Thoracic aorta (tissue), 2 donors: Measurements from ENCODE around the gene KLF15. TPM values are rescaled to one million over a fixed set of nuclear protein-coding genes. Genes with fewer than 3 reads are reported as not detected.

ENCODE experiments used
- ATAC-seq: fragments of 150-250 bp; one replicate; pipeline ENCODE4 v1.8.0; 2017; ENCODE audit warnings: low read depth; ENCODE audit not compliant: insufficient number of reproducible peaks, low FRiP score
- DNase-seq: peaks from one replicate; pipeline ENCODE4 v3.0.0-alpha.2; 2020; ENCODE audit warnings: low spot score
- H3K27ac ChIP-seq, 2 donors: fragments of 200-600 bp; sonication (generic); 1 replicate in 1 of 2; 2 replicates in 1 of 2; pipeline ENCODE4 v1.5.1; 2016; ENCODE audit warnings: mild to moderate bottlenecking in 2 of 2, moderate library complexity in 2 of 2
- H3K27me3 ChIP-seq: fragments of 200-600 bp; sonication (generic); replicated peaks from 2 replicates; pipeline ENCODE4 v1.6.0; 2016; ENCODE audit warnings: mild to moderate bottlenecking; ENCODE audit not compliant: insufficient read depth
- H3K36me3 ChIP-seq: fragments of 200-600 bp; sonication (generic); one replicate; pipeline ENCODE4 v1.5.1; 2016
- H3K4me1 ChIP-seq, 2 donors: fragments of 200-600 bp; sonication (generic); 1 replicate in 1 of 2; 2 replicates in 1 of 2; pipeline versions ENCODE4 v1.5.1 to v1.6.0; 2016; ENCODE audit warnings: low read depth in 2 of 2, mild to moderate bottlenecking in 1 of 2; ENCODE audit not compliant: control insufficient read depth in 1 of 2
- H3K4me3 ChIP-seq: fragments of 200-600 bp; sonication (generic); 2 replicates; pipeline ENCODE4 v1.5.1; 2016; ENCODE audit warnings: mild to moderate bottlenecking
- H3K9me3 ChIP-seq: fragments of 200-600 bp; sonication (generic); 2 replicates; pipeline ENCODE4 v1.5.1; 2016
- CTCF ChIP-seq: fragments of 200-600 bp; sonication (generic); IDR thresholded peaks from one replicate; pipeline ENCODE4 v1.5.1; 2019; ENCODE audit warnings: antibody characterized with exemption
- total RNA-seq, 2 donors: library from RNA; depleted of rRNA; stranded (reverse); fragments of >200 nt; gene quantifications; one replicate each; pipeline versions ENCODE4 v1.1.0 to v1.2.3, GENCODE V29; 2016

KLF15 gene
- total RNA-seq, 2 donors from 2014 or later: 55.7 to 90.2 TPM

DNA sequence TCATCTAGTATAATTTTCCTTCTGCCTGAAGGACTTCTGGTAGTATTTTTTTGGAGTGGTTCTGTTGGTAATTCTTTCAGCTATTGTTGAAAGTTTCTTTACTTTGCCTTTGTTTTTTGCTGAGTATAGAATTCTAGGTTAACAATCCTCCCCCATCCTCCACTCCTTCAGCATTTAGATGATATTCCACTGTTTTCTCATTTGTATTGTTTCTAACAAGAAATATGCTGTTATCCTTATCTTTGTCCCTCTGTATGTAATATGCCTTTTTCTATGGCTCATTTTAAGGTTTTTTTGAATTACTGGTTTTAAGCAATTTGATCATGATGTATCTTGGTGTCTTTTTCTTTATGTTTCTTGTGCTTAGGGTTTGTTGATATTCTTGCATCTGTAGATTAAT, 53.9 kb downstream of the KLF15 start:
- ATAC-seq (no peak), DNase-seq (no peak)
- Histone ChIP-seq H3K9me3 (peaks cover 3% of the 10 kb centered on the region), H3K27ac (no peak overlapping the region), H3K27me3 (no peaks in the 10 kb centered on the region), H3K4me3 (no peak overlapping the region), H3K36me3 (no peaks in the 10 kb centered on the region), H3K4me1 (peaks cover 0 to 16% of the 10 kb centered on the region in 2 donors)
- TF ChIP-seq CTCF: no peak

DNA sequence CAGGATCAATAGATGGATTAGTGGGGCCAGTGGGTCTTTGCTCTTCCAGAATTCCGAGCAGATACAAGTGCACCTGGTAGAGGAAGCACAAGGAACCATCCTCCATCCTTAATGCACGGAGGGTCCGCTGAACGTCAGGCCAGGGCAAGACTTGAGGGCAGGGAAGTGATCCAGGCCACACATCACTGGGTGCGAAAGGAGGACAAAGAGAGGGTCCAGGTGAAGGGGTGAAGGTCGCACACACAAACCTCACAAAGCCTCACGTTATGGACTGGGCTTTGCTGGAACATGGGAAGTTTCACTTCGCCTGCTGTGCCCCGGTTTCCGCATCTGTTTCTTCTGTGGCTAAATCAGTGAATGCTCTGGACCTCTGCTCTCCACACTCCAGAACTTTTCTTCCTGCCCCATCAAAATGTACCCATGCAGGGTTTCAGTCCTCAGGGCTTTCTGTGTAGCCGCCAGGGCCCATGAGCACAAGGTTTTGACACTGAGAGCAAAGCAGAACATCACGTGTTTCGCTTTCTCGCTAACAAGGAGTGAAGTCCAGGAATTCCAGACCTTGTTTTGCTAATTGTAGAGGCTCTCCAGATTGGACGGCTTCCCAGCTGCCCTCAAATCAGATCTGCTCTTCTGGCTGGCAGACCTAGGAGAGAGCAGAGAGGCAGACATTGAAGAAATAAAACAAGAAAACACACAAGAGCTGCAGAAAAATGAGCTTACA, 56.3 kb downstream of the KLF15 start:
- TF ChIP-seq CTCF: no peak
- DNase-seq: peak; percentile 50
- H3K9me3 ChIP-seq: peaks cover 3% of the 10 kb centered on the region
- ATAC-seq: peak; percentile 76
- no peaks in the 10 kb centered on the region for H3K36me3 ChIP-seq
- no peak overlapping the region for H3K4me3 ChIP-seq
- H3K27ac ChIP-seq: peak overlapping the region in 1 of 2 donors; percentile 66
- H3K27me3 ChIP-seq: no peaks in the 10 kb centered on the region
- peaks cover 0 to 16% of the 10 kb centered on the region in 2 donors for H3K4me1 ChIP-seq

GRCh38 chr3:126300001-126300760, 57.0 kb downstream of the KLF15 start:
- peak; percentile 24 for ATAC-seq
- peaks cover 0 to 16% of the 10 kb centered on the region in 2 donors for H3K4me1 ChIP-seq
- H3K36me3 ChIP-seq: no peaks in the 10 kb centered on the region
- peak overlapping the region in 1 of 2 donors; percentile 37 for H3K27ac ChIP-seq
- no peak for DNase-seq
- TF ChIP-seq CTCF: no peak
- H3K4me3 ChIP-seq: no peak overlapping the region
- H3K9me3 ChIP-seq: peaks cover 3% of the 10 kb centered on the region
- H3K27me3 ChIP-seq: no peaks in the 10 kb centered on the region

DNA sequence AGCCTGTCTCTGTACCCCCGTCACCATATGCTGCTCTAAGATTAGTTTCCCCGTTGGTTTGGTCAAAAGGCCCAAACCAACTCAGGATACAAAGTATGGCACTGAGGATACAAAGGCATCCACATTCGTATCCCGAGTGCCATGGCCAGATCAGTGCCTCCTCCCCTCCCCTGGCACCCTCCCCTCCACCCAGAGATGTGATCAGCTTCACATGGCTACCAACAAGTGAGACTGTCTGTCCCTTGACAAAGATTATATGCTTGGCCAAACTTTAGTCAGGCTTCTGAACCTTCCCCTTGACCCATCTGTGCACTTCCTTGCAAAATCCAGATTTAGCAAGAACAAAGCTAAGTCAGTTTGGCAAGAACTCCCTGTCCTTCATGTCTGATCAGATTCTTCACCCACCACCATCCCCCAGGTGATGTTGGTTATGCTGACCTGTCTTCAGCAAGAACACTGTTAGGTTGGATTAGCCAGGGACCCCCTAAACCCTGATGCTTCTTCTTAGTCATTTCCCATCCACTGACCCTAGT, 61.7 kb downstream of the KLF15 start:
- H3K27ac ChIP-seq: no peak overlapping the region
- DNase-seq: no peak
- H3K9me3 ChIP-seq: no peaks in the 10 kb centered on the region
- H3K36me3 ChIP-seq: no peaks in the 10 kb centered on the region
- no peaks in the 10 kb centered on the region for H3K27me3 ChIP-seq
- no peak overlapping the region for H3K4me3 ChIP-seq
- H3K4me1 ChIP-seq: no peaks in the 10 kb centered on the region
- TF ChIP-seq CTCF: no peak
- no peak for ATAC-seq

- TF ChIP-seq CTCF: no peak
- H3K27ac ChIP-seq: no peak overlapping the region
- H3K4me1 ChIP-seq: no peaks in the 10 kb centered on the region
- no peaks in the 10 kb centered on the region for H3K27me3 ChIP-seq
- no peak for ATAC-seq
- DNase-seq: no peak
- H3K4me3 ChIP-seq: no peak overlapping the region
- H3K9me3 ChIP-seq: no peaks in the 10 kb centered on the region
- H3K36me3 ChIP-seq: no peaks in the 10 kb centered on the region
Observed at GRCh38 chr3:126294211-126294808, 62.9 kb downstream of the KLF15 start.
